Measurements from ENCODE around the gene TMEM131.

Gene TMEM131

DNA sequence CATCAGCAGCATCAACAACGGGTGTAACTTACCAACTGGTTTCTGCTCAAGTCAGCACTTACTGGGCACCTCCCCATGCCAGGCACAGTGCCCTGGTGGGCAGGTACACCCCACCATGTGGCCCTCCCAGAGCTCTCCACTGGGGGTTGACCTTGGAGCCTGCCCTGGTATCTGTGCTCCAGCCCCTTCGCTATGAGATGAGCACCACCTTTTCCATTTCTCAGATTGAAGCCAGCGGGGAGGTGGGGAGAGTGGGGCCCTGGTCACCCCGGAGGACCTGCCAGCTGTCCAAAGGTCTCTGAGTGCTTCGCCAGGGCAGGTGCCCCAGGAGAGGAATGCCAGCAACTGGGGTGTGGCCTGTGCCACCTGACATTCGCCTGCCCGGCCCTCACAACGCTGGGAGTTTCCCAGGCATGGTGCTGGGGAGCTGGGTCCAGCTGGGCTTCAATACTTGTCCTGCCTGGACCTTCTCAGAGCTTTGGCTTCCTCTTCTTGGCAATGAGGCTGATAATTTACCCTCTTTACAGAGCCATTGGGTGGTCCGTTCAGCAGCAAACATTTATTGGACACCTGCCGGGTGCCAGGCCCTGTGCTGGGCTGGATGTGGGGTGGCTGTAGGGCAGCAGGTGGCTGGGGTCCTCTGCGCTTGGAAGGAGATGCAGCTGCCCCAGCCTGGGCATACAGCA, 288.2 kb downstream of the TMEM131 start:
- no peak for DNase-seq (ENCODE audit: low read depth)

DNA sequence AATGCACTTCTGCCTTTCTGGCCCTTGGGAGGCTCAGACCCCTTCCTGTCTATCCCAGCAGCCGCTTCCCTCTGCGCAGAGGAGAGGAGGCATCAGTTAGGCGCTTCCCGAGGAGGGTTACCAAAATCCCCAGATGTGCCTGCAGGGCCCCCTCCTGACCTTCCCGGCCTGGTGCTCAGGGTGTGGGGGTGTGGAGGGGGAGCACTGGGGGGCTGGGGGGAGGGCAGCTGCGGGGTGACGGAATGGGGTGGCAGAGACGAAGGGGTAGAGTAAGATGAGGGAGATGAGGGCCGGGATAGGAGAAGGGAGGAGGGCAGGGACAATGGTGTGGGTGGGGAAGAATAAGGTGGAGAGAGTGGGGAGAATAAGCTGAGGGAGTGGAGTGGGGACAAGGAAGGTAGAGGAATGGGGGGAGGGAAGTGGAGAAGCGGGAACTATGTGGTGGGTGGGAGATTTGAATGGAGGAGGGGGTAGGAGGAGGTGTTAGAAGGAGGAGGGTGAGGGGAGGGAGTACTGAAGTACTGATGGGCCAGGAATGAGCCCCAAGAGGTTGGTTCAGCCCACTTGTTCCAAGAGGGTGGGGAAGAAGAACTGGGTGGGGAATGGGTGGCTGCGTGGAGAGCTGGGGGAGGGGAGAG, 288.9 kb downstream of the TMEM131 start:
- no peak for DNase-seq (ENCODE audit: low read depth)

Data from T follicular helper cell (primary cell).